Adrenal gland (tissue), 5 donors: ENCODE measurements around the gene TUB.

ENCODE experiments used
- POLR2A ChIP-seq, 2 donors: fragments of 450-650 bp; IDR thresholded peaks; one replicate each; pipeline ENCODE4 v1.6.1; 2017; ENCODE audit warnings: antibody characterized with exemption in 2 of 2, mild to moderate bottlenecking in 2 of 2, moderate library complexity in 1 of 2
- TF ChIP-seq, protein P1 (sequence below), 6 experiments: fragments of 450-650 bp in 4 of 6; fragments of 200-600 bp in 2 of 6; sonication (generic) in 1 of 6; IDR thresholded peaks; 1 replicate in 5 of 6; 2 replicates in 1 of 6; pipeline versions ENCODE4 v1.5.1 to v1.8.0; 2016 to 2021; ENCODE audit warnings: antibody characterized with exemption in 6 of 6, mild to moderate bottlenecking in 2 of 6, moderate library complexity in 1 of 6
- donor health status: DM: no; HTN: no; CAD: no.

DNA sequence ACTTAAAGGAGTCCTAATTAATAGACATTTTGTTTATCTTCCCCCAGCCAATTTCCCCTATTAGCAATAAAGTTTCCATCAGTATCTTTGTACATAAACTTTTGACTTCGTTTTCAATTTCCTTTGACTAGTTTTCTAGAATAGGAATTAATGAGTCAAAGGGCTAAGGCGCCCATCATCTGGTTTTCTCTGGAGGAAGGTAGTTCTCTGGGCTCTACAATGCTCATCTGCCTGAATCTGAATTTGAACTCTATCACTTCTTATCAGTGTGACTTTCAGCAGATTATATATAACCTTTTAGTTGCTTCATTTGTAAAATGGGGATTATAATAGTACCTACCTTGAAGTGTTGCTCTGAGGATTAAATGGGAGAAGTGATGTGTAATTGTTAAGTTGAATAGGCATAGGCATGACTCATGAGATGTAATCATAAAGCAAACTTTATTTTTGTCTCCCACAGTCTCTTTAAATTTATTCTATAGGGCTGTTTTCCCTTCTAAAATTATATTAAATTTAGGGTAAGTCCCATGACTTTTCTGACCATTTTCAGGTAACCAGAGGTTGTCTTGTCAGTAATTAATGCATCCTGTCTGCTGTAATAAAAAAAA lies 5.8 kb upstream of the TUB start:
- TF ChIP-seq, protein P1, sequence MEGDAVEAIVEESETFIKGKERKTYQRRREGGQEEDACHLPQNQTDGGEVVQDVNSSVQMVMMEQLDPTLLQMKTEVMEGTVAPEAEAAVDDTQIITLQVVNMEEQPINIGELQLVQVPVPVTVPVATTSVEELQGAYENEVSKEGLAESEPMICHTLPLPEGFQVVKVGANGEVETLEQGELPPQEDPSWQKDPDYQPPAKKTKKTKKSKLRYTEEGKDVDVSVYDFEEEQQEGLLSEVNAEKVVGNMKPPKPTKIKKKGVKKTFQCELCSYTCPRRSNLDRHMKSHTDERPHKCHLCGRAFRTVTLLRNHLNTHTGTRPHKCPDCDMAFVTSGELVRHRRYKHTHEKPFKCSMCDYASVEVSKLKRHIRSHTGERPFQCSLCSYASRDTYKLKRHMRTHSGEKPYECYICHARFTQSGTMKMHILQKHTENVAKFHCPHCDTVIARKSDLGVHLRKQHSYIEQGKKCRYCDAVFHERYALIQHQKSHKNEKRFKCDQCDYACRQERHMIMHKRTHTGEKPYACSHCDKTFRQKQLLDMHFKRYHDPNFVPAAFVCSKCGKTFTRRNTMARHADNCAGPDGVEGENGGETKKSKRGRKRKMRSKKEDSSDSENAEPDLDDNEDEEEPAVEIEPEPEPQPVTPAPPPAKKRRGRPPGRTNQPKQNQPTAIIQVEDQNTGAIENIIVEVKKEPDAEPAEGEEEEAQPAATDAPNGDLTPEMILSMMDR (IDR thresholded peaks at IDR 0.05), result no peak
- TF ChIP-seq POLR2A (IDR thresholded peaks at IDR 0.05), result no peak
